Omental fat pad (tissue), 4 donors: Measurements from ENCODE around the gene KDR. TPM values are rescaled to one million over a fixed set of nuclear protein-coding genes. Genes with fewer than 3 reads are reported as not detected.

ENCODE experiments used
- ATAC-seq: fragments of 150-250 bp; one replicate; pipeline ENCODE4 v1.9.1; 2016; ENCODE audit warnings: mild to moderate bottlenecking, moderate library complexity; ENCODE audit not compliant: low FRiP score
- DNase-seq: peaks from one replicate; pipeline ENCODE4 v3.0.0-alpha.2; 2019; ENCODE audit warnings: low spot score
- CTCF ChIP-seq, 3 donors: fragments of 450-650 bp; IDR thresholded peaks; one replicate each; pipeline ENCODE4 v1.5.1; 2016 to 2017; ENCODE audit warnings: antibody characterized with exemption in 3 of 3, mild to moderate bottlenecking in 3 of 3, moderate library complexity in 2 of 3
- total RNA-seq, 4 donors: library from RNA; depleted of rRNA; stranded (reverse); fragments of >200 nt; gene quantifications; one replicate each; pipeline ENCODE4 v1.1.0, GENCODE V29; 2016

Gene KDR
- total RNA-seq, 4 donors from 2014 or later: 97.4 to 163 (median 152) TPM

- ATAC-seq (peak; percentile 72), DNase-seq (no peak)
- no peak for TF ChIP-seq CTCF (IDR thresholded peaks at IDR 0.05)
These were observed 36.3 kb upstream of the KDR start for GRCh38 chr4:55161739-55162138.

DNA sequence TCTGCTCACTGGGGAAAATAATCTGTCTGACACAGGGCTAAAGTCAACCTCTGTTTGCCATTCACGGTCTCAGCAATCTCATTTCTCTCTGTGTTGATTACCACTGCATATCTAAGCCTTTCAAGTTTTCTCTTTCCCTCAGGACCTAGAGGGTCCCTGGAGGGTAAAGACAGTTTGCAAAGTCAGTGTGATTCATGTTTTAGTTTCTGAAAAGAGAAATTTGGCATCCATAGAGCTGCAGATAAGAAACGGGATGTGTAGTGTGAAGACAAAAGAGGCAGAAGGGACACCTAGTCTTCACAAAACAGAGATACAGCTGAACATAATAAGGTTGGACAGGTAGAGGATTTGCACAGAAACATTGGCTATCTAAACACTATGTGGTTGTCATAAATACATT is 34.5 kb upstream of the KDR start:
- peak; percentile 37 for ATAC-seq
- no peak for TF ChIP-seq CTCF (IDR thresholded peaks at IDR 0.05)

DNA sequence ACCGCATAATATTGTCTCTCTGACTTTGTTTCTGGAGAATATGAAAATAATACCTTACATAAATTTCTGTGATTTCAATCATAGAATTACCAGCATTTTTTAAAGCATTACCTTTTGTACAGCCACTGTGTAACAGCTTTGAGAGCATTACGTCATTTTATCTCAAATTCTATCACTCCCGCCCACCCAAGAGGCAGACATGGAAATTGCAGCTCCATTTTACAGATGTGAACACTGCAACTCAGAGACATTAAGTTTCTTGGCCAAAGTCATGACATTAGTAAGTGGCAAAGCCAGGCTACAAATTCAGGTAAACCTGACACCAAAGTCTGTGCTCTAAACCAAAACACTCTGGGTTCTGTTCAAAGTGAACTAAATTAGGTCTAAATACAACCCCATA is 33.6 kb upstream of the KDR start:
- no peak for TF ChIP-seq CTCF (IDR thresholded peaks at IDR 0.05)
- DNase-seq: no peak
- no peak for ATAC-seq

More for the DNA sequence above, 34.5 kb upstream of the KDR start:
- no peak for DNase-seq

- TF ChIP-seq CTCF (IDR thresholded peaks at IDR 0.05): no peak
- peak; percentile 21 for ATAC-seq
- DNase-seq: no peak
These were observed 32.3 kb upstream of the KDR start for GRCh38 chr4:55157559-55158277.

- DNase-seq (no peak), ATAC-seq (no peak)
- no peak for TF ChIP-seq CTCF (IDR thresholded peaks at IDR 0.05)
These were observed 29.5 kb upstream of the KDR start for GRCh38 chr4:55154933-55155332.

DNA sequence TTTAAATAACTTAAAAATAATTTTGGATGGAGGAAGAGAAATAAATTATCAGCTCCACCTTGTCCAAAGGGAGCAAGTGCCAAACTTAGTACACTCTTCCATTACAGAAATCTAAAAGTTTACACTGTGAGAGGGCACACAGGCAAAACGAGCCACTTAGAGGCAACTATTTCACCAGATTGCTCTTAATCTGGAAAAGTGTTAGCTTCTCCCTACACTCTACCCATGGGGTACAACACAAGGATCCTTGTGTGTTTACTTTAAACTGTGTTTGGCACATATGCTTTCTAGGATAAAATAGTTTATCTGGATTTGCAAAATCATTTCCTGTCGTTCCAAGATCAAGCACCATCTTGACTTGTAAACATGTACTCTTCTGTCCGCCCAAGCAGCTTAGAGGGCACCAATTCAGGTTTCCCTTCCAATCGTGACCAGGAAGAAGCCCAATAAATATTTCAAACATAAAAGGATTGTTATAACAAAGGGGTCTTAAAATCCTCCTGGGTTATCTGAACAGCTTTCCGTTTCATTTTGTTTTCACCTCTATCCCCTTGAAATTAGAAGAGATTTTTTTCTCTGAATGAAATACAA is 29.0 kb upstream of the KDR start:
- TF ChIP-seq CTCF (IDR thresholded peaks at IDR 0.05): no peak
- no peak for DNase-seq
- ATAC-seq: no peak

DNA sequence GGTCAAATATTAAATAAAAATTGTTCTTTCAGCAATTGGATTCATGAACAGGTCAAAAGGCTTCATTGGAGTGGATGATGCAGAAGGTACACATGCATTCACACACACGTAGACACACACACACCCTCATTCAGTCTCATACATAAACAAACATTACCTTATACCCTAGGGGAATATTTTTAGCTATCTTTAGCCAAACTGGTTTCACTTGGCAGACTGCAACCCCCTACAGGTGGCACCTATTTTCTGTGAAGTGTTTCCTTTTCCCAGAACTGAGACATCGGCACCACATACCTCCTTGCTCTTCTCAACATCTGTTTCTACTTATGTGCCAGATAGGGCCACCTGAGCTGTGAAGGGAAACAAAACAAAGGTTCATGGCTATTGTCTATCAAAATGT is 18.5 kb upstream of the KDR start:
- ATAC-seq (no peak), DNase-seq (no peak)
- TF ChIP-seq CTCF (IDR thresholded peaks at IDR 0.05): no peak
